B cell (primary cell): ENCODE measurements around the gene SLC9A5. TPM values are rescaled to one million over a fixed set of nuclear protein-coding genes. Genes with fewer than 3 reads are reported as not detected.

Source experiments
- ATAC-seq: fragments of 200-7000 bp; cut with Tn5 transposase; one replicate; pipeline ENCODE4 v1.10.0; 2021; ENCODE audit warnings: low read depth, mild to moderate bottlenecking, moderate number of reproducible peaks, moderate library complexity
- CTCF ChIA-PET: fragments of 350-600 bp; sonication (Branson Sonifier 250); formaldehyde crosslinking; loops from one replicate; lab custom pipeline; 2021; ENCODE audit warnings: antibody characterized with exemption, inconsistent platforms; lab: Charles Lee
- POLR2A ChIA-PET: fragments of 350-600 bp; sonication (Branson Sonifier 250); formaldehyde crosslinking; loops from one replicate; lab custom pipeline; 2021; ENCODE audit warnings: antibody characterized with exemption; lab: Charles Lee
- DNase-seq: peaks from one replicate; pipeline ENCODE4 v3.0.0; 2013
- H2AFZ ChIP-seq: 2 replicates; pipeline ENCODE4 v1.6.1; 2012; ENCODE audit warnings: mild to moderate bottlenecking, low read depth, low read length; ENCODE audit not compliant: insufficient read depth, poor library complexity, severe bottlenecking
- H3K27ac ChIP-seq, 2 donors: 1 replicate in 1 of 2; 2 replicates in 1 of 2; pipeline ENCODE4 v1.5.1; 2012 to 2013; ENCODE audit warnings: low read length in 2 of 2, mild to moderate bottlenecking in 2 of 2, moderate library complexity in 1 of 2
- H3K27me3 ChIP-seq, 4 experiments: fragments of 200-600 bp in 1 of 4; sonication (generic) in 1 of 4; replicated peaks in 1 of 4; 1 replicate in 2 of 4; 2 replicates in 2 of 4; pipeline versions ENCODE4 v1.6.1 to v1.7.0; 2013 to 2016; ENCODE audit warnings: low read length in 3 of 4, mild to moderate bottlenecking in 2 of 4, mixed read lengths in 1 of 4, moderate library complexity in 1 of 4; ENCODE audit not compliant: insufficient read depth in 4 of 4, control insufficient read depth in 3 of 4; ENCODE audit errors: control extremely low read depth in 1 of 4
- H3K36me3 ChIP-seq, 2 experiments: replicated peaks in 1 of 2; 1 replicate in 1 of 2; 2 replicates in 1 of 2; pipeline versions ENCODE4 v1.6.1 to v1.7.1; 2013; ENCODE audit warnings: low read length in 1 of 2; ENCODE audit not compliant: insufficient read depth in 2 of 2, control insufficient read depth in 1 of 2; ENCODE audit errors: control extremely low read depth in 1 of 2, extremely low read depth in 1 of 2
- H3K4me1 ChIP-seq, 2 donors: fragments of 200-600 bp in 1 of 2; sonication (generic) in 1 of 2; 1 replicate in 1 of 2; 2 replicates in 1 of 2; pipeline versions ENCODE4 v1.5.1 to v1.6.1; 2013 to 2017; ENCODE audit warnings: low read length in 2 of 2; ENCODE audit not compliant: control insufficient read depth in 2 of 2, insufficient read depth in 2 of 2
- H3K4me2 ChIP-seq: replicated peaks from 2 replicates; pipeline ENCODE3; 2012; ENCODE audit warnings: mild to moderate bottlenecking, low read depth, low read length; ENCODE audit not compliant: poor library complexity, severe bottlenecking
- H3K4me3 ChIP-seq, 5 experiments: fragments of 200-600 bp in 1 of 5; sonication (generic) in 1 of 5; 1 replicate in 3 of 5; 2 replicates in 2 of 5; pipeline versions ENCODE4 v1.5.1 to v1.7.0; 2011 to 2016; ENCODE audit warnings: low read length in 4 of 5, mild to moderate bottlenecking in 4 of 5, low read depth in 2 of 5, control low read depth in 1 of 5, moderate library complexity in 1 of 5; ENCODE audit not compliant: insufficient read depth in 1 of 5; ENCODE audit errors: control extremely low read depth in 1 of 5, extremely low read depth in 1 of 5
- H3K79me2 ChIP-seq: fragments of 200-600 bp; sonication (generic); one replicate; pipeline ENCODE4 v1.6.0; 2016; ENCODE audit warnings: low read length; ENCODE audit not compliant: control insufficient read depth, insufficient read depth
- H3K9ac ChIP-seq: fragments of 200-600 bp; sonication (generic); 2 replicates; pipeline ENCODE4 v1.6.1; 2017; ENCODE audit warnings: mild to moderate bottlenecking, low read length, moderate library complexity
- H3K9me3 ChIP-seq, 3 donors: one replicate each; pipeline versions ENCODE4 v1.6.1 to v1.7.1; 2013; ENCODE audit warnings: low read length in 2 of 3; ENCODE audit not compliant: control insufficient read depth in 2 of 3, insufficient read depth in 1 of 3; ENCODE audit errors: control extremely low read depth in 1 of 3
- H4K20me1 ChIP-seq: 2 replicates; pipeline ENCODE4 v1.6.0; 2012; ENCODE audit warnings: mild to moderate bottlenecking, low read length; ENCODE audit not compliant: insufficient read depth, control insufficient read depth, poor library complexity, severe bottlenecking
- H3K27ac Mint-ChIP-seq: one replicate; pipeline ENCODE4 v1.8.0; 2021; ENCODE audit warnings: mixed read lengths
- H3K27me3 Mint-ChIP-seq: one replicate; pipeline ENCODE4 v1.8.0; 2021; ENCODE audit warnings: mixed read lengths
- H3K4me1 Mint-ChIP-seq: one replicate; pipeline ENCODE4 v1.8.0; 2021; ENCODE audit warnings: mixed read lengths
- H3K4me3 Mint-ChIP-seq: one replicate; pipeline ENCODE4 v1.8.0; 2021; ENCODE audit warnings: mixed read lengths
- H3K9me3 Mint-ChIP-seq: one replicate; pipeline ENCODE4 v1.8.0; 2022; ENCODE audit warnings: mixed read lengths; ENCODE audit not compliant: insufficient read depth
- EZH2 ChIP-seq: IDR thresholded peaks from 2 replicates; pipeline ENCODE4 v1.6.1; 2012; ENCODE audit warnings: borderline replicate concordance, low read depth, mild to moderate bottlenecking, moderate library complexity, low read length; ENCODE audit not compliant: insufficient read depth, poor library complexity, severe bottlenecking
- WGBS: methylation state at CpG from one replicate; pipeline ENCODE4 v1.1.5; 2013; ENCODE audit warnings: missing lambda C conversion rate; ENCODE audit not compliant: insufficient coverage; 5-methylcytosine and 5-hydroxymethylcytosine counted together
- intact Hi-C: fragments of 100-400 bp; cut with micrococcal nuclease; formaldehyde crosslinking; loops from one replicate; pipeline ENCODE4 v1.10.0; 2022
- polyA plus RNA-seq: library from polyadenylated mRNA; depleted of rRNA; stranded (reverse); fragments of >200 nt; gene quantifications from 2 replicates; pipeline ENCODE4 v1.2.3, GENCODE V29; 2012
- total RNA-seq, 2 donors: library from RNA; stranded (reverse); fragments of 120-200 nt in 1 of 2; gene quantifications; 1 replicate in 1 of 2; 2 replicates in 1 of 2; pipeline versions ENCODE4 v1.2.3 to v1.2.4, GENCODE V29; 2013 to 2022
- TF ChIP-seq, protein P1 (sequence below): fragments of 200-600 bp; IDR thresholded peaks from one replicate; pipeline ENCODE4 v1.8.0; 2022; ENCODE audit warnings: antibody characterized with exemption, mild to moderate bottlenecking

Gene SLC9A5
- total and polyA plus RNA-seq, 2 donors (not counting 1 experiment from before 2014, with no cell fraction given): 1.7 TPM

DNA sequence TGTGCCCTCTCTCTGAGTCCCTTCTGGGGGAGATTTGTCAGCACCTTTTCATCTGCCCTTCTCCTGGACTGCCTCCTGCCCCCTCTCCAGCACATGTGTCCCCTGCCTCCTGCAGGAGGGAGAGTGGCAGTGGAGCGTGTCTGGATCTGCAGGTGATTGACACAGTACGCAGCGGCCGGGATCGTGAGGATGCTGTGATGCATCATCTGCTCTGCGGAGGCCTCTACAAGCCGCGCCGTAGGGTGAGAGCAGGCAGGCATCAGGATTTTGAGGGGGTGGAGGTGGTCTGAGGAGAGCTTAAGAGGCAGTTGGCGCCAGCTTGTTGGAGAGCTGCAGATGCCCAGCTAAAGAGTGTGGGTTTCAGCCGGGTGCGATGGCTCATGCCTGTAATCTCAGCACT lies 10.9 kb downstream of the SLC9A5 start:
- Histone ChIP-seq H3K36me3 (no peaks in the 10 kb centered on the region), H3K79me2 (no peaks in the 10 kb centered on the region), H3K4me2 (no peak overlapping the region), H3K9me3 (no peaks in the 10 kb centered on the region), H3K9ac (no peak overlapping the region), H2AFZ (no peak overlapping the region), H3K4me3 (no peak overlapping the region), H3K4me1 (no peaks in the 10 kb centered on the region), H3K27ac (no peak overlapping the region), H3K27me3 (peaks cover 0 to 2% (median 0%) of the 10 kb centered on the region in 4 experiments), H4K20me1 (no peaks in the 10 kb centered on the region)
- no peak overlapping the region for H3K4me3 Mint-ChIP-seq
- ChIA-PET CTCF (interaction anchor here (1.7 to 2.0 kb wide), 3 partner anchors 10 to 140 kb away, joined by 5 to 13 read pairs (median 11); no protein-coding TSS in a partner anchor), POLR2A (no interaction called here)
- no peak for DNase-seq
- H3K4me1 Mint-ChIP-seq: no peaks in the 10 kb centered on the region
- peaks cover 12% of the 10 kb centered on the region for H3K27me3 Mint-ChIP-seq
- no peak for TF ChIP-seq EZH2
- TF ChIP-seq, protein P1, sequence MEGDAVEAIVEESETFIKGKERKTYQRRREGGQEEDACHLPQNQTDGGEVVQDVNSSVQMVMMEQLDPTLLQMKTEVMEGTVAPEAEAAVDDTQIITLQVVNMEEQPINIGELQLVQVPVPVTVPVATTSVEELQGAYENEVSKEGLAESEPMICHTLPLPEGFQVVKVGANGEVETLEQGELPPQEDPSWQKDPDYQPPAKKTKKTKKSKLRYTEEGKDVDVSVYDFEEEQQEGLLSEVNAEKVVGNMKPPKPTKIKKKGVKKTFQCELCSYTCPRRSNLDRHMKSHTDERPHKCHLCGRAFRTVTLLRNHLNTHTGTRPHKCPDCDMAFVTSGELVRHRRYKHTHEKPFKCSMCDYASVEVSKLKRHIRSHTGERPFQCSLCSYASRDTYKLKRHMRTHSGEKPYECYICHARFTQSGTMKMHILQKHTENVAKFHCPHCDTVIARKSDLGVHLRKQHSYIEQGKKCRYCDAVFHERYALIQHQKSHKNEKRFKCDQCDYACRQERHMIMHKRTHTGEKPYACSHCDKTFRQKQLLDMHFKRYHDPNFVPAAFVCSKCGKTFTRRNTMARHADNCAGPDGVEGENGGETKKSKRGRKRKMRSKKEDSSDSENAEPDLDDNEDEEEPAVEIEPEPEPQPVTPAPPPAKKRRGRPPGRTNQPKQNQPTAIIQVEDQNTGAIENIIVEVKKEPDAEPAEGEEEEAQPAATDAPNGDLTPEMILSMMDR: no peak
- H3K27ac Mint-ChIP-seq: no peak overlapping the region
- 98% methylated on average over 12 of the region's 12 CpGs for WGBS
- ATAC-seq: no peak
- intact Hi-C loops: loop anchor here (1.0 kb wide), 1 partner anchor 140 kb away; no protein-coding TSS in a partner anchor
- no peaks in the 10 kb centered on the region for H3K9me3 Mint-ChIP-seq

DNA sequence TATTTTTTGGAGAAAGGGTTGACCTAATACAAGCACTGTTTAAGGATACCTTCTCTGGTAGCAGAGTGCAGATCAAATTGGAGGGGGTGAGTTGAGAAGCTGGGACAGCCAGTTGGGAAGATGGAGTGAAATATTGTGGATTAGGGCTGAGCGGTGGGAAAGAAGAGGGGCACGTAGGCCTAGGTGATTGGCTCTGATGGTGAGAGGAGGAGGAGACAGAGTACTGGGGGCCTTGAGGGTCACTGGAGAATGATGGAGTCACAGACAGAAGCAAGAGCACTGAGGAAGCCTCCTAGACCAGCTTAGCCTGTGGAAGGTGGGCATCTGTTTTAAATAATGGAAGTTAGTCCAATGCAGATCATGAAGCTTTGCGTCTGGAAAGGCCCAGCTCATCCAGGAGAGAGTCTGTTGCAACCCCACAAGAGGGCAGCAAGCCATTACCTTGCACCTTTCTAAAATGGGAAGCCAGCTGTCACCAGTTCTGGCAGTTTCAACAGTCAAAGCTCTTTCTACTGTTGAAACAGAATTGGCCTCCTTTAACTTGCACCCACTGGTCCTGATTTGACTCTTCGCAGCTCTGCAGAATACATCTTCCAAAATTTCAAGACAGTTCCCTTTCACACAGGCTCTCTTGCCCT lies 11.8 kb downstream of the SLC9A5 start:
- ATAC-seq (peak; percentile 47), DNase-seq (peak; percentile 49)
- peaks cover 12% of the 10 kb centered on the region for H3K27me3 Mint-ChIP-seq
- intact Hi-C loops: loop anchor here (1.0 kb wide), 1 partner anchor 139 kb away; no protein-coding TSS in a partner anchor
- no peak overlapping the region for H2AFZ ChIP-seq
- POLR2A ChIA-PET: interaction anchor here (0.7 kb wide), 1 partner anchor 48 kb away, joined by 3 read pairs; no protein-coding TSS in a partner anchor
- TF ChIP-seq, protein P1: no peak
- TF ChIP-seq EZH2: no peak
- H4K20me1 ChIP-seq: no peaks in the 10 kb centered on the region
- H3K4me3 Mint-ChIP-seq: no peak overlapping the region
- H3K9ac ChIP-seq: no peak overlapping the region
- H3K4me1 ChIP-seq: no peaks in the 10 kb centered on the region
- no peaks in the 10 kb centered on the region for H3K79me2 ChIP-seq
- no peak overlapping the region for H3K27ac ChIP-seq
- H3K27me3 ChIP-seq: peaks cover 0 to 2% (median 0%) of the 10 kb centered on the region in 4 experiments
- no peaks in the 10 kb centered on the region for H3K36me3 ChIP-seq
- WGBS: 76% methylated on average over 4 of the region's 4 CpGs
- no peaks in the 10 kb centered on the region for H3K9me3 ChIP-seq
- H3K9me3 Mint-ChIP-seq: no peaks in the 10 kb centered on the region
- no peak overlapping the region for H3K4me3 ChIP-seq
- H3K4me2 ChIP-seq: no peak overlapping the region
- H3K4me1 Mint-ChIP-seq: no peaks in the 10 kb centered on the region
- CTCF ChIA-PET: interaction anchor here (0.6 to 2.9 kb wide), 17 partner anchors 9 to 945 kb away, joined by 3 to 19 read pairs (median 5); partner anchors contain the start of genes FHOD1, SLC9A5, TMEM208 and ZDHHC1
- H3K27ac Mint-ChIP-seq: no peak overlapping the region
